Measurements from ENCODE around the gene C15orf61.

C15orf61 gene

DNA sequence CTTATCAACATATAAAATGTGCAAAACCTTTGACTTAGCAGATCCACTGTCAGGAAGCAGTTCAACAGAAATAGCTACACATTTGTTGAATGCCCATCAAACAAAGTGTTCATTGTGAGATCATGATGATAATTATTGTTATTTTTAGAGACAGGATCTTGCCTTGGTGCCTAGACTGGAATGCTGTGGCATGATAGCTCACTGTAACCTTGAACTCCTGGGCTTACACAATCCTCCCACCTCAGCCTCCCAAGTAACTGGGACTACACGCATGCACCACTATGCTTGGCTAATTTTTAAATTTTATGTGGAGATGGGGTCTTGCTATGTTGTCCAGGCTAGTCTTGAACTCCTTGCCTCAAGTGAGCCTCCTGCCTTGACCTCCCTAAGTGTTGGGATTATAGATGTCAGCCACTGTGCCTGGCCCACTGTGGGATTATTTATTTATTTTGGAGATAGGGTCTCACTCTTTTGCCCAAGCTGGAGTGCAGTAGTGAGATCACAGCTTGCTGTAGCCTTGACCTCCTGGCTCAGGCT is 30.3 kb downstream of the C15orf61 start:
- no peak for DNase-seq (ENCODE audit: low spot score)

DNA sequence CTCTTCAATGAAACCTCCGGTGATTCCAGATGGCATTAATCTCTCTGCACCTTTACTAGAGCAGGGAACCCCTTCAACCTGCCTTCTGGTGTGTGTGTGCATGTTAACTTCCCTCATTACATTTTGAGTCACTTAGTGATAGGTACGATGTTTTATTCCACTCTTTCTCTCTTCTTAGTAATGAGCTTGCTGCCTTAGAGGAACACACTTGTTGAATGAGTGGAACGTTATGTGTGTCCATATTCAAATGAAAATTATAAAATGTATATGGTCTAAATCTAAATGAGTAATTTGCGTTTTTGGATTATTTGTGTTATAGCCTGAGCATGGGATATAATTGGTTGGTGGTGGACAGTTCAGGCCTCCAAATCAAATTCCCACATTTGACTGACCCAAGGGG is 33.6 kb downstream of the C15orf61 start:
- no peak for DNase-seq (ENCODE audit: low spot score)

GRCh38 chr15:67556976-67557570 is 36.1 kb downstream of the C15orf61 start:
- DNase-seq (ENCODE audit: low spot score): no peak

- no peak for DNase-seq (ENCODE audit: low spot score)
These were observed 37.6 kb downstream of the C15orf61 start for GRCh38 chr15:67558502-67558901.

DNA sequence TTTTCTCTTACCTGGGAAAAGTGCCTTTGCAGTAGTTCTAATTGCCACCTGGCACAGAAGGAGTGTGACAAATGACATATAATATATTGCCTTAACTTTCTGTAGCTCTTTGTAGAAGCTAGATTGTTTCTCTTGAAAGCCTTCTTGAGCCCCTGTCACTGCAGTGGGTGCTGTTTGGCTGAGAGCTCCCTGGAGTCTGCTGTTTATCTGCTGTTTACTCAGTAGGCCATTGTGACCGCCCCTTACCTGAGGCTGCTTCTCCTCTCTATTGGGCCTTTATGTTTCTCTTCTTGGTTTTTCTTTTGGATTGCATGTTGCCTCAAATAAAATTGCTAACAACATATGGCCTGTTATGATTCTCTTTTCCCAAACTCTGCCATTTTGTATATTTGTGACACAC is 38.2 kb downstream of the C15orf61 start:
- DNase-seq (ENCODE audit: low spot score): no peak

GRCh38 chr15:67559576-67559975 is 38.6 kb downstream of the C15orf61 start:
- DNase-seq (ENCODE audit: low spot score): no peak

GRCh38 chr15:67560320-67560719 is 39.4 kb downstream of the C15orf61 start:
- DNase-seq (ENCODE audit: low spot score): no peak

- no peak for DNase-seq (ENCODE audit: low spot score)
These were observed 42.2 kb downstream of the C15orf61 start for GRCh38 chr15:67563092-67563491.

DNA sequence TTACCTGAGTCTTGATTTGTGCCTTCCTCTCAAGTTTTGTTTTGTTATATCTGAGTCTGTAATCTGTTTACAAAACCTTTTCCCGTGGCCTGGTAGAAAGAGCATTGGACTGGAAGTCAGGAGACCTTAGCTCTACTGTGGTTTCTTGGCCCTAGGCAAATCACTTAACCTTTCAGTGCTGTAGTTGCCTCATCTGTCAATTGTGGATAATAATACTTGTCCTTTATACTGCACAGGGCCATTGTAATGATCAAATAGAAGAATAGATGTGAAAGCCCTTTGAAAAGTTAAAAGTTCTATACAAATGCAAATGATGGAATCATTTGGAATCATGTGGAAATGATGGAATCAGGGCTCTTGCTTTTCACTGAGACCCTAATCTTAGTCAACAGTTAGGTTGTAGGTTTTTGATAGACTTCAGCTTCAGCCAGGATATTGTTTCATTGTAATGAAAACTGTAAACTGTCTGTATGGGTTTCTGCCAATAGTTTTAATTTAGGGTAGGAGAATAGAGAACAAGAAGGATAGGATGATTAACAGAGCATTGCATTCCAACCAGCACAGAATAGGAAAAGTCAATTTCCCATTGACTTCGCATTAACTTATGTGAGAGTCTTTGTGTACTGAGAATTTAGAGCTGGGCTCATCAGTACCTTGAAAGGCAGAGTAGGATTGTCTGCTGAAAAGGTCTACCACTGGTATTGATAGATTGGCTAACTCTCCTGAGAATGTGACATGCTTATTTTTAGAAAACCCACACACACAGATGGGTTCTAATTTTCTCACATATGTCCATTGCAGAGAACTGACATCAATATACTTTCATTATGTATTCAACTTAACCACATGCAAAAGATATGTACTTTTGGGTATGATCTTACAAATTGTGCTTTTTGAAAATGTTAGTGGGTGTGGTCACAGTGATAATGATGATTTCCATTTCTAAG is 43.4 kb downstream of the C15orf61 start:
- no peak for DNase-seq (ENCODE audit: low spot score)

- no peak for DNase-seq (ENCODE audit: low spot score)
These were observed 44.0 kb downstream of the C15orf61 start for GRCh38 chr15:67564968-67565345.

DNA sequence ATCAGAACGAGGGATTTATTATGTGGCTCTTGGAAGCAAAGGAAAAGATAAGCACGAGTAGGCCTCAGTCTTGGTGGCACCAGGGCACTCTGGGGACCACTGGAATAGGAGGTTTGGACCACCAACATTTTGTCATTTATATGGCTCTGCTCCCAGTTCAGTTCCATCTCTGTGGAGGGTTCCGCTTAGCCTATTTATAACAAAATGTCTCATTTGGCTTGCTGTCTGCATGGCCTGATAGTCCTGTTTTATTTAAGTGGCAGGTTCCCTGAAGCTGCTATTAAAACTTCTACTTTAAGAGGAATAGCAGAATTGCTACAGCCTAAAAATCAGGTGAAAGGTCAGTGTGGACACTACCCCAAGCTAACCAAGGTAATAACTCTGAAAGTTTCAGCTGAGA is 48.7 kb downstream of the C15orf61 start:
- DNase-seq (ENCODE audit: low spot score): no peak

DNA sequence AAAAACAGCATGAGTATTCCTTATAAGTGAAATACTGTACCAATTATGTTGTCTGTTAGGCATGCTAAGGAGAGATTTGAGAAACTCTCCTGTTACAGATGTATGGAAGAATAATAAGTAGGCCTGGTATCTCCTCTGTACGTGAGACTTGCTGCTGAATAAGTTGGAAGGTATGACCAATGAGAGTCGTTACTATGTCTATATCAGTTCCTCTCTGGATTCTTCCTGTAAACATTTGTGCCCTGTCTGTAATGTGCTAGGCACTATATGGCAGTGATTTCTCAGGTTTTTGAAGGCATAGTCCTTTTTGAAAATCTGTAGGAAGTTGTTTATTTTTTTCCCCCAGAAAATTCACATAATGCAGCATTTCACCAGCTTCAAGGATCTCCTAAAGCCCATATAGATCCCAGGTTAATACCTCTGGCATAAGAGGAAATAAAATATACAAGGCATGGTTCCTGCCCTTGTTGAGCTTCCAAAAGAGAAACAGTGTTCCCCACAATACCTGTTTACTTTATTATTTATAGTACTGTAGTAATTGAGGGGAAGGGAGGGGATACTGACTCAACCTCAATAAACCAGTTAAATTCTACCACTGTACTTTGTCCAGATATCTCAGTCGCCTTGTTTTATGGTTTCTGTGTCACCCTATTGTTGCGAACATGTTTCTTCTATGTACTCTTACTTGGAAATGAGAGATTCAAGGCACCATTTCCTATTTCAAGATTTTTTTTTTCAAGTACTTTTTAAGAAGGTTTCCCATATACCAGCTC is 50.1 kb downstream of the C15orf61 start:
- no peak for DNase-seq (ENCODE audit: low spot score)

DNA sequence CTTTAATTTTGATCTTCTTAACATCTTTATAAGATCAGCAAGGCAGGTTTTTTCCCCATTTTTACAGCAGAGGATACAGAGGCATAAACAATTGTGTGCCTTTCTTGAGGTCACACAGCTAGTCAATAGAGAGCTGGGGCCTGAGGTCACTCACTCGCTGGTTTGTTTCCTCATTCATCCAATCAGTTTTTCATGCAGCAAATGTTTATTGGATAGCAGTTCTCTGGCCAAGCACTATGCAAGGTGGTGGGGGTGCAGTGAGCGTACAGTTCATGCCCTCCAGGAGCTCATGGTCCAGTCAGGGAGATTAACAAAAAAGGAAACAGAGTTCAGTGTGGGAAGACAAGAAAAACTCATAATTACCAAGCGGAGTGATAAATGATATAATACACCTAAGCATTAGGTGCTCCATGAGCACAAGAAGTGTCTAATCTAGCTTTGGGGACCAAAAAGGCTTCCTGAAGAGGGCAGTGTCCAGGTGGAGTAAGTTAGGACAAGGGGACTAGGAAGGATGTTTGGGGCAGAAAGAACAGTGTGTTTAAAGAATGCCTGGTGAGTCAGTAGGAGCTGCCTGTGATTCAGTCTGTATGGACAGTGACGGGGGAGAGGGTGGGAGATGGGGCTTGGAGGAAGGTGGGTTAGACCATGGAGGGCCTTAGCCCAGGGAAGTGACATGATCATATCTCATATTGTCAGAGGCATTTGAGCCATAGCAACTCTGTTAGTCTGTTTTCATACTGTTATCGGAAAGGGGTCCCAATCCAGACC is 50.9 kb downstream of the C15orf61 start:
- DNase-seq (ENCODE audit: low spot score): no peak

DNA sequence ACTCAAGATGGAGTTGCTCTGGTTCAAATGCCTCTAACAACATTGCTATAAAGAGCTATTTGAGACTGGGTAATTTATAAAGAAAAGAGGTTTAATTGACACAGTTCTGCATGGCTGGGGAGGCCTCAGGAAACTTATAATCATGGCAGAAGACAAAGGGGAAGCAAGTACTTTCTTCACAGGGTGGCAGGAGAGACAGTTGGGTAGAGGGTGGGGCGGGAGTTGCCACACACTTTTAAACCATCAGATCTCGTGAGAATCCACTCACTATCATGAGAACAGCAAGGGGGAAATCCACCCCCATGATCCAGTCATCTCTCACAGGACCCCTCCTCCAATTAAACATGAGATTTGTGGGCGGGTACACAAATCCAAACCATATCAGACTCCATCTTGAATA is 52.3 kb downstream of the C15orf61 start:
- DNase-seq (ENCODE audit: low spot score): no peak

DNA sequence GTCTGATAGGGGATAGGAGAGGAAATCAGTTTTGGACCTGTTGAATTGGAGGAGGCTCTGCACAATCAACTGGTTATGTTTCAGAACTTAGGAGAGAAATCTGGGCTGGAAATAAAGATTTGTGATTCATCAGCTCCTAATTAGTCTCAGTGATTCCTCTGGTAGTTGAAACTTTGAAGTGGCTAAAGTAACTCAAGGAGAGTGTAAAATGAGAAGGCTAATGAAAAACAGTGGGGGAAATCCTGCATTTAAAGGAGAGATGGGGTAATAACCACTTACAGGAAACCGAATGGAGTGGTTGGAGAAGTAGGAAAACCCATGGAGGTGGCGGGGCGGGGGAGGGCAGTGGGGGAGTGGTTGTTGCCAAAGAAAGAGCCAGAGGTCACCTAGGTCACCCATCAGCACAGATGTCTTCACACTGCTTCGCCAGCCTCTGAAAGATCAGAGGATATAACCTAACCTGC is 54.1 kb downstream of the C15orf61 start:
- DNase-seq (ENCODE audit: low spot score): no peak

- DNase-seq (ENCODE audit: low spot score): no peak
These were observed 57.2 kb downstream of the C15orf61 start for GRCh38 chr15:67578020-67578600.

DNA sequence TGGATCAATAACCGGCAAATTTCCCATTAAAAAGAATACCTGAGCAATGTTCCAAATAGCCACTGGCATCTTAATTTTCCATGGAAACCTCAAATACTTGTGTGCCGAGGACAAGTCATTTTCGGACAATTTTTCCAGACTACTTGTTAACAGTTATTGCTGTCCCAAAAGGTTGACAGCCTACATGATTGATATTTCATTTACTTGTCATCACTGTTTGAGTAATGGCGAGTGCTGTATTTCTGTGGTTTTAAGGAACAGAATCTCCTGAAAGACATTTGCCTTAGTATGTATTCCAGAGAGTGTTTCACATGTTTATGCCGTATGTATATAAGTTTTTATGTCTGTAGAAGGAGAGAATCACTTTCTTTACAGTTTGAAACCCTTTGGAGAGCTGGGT is 58.2 kb downstream of the C15orf61 start:
- no peak for DNase-seq (ENCODE audit: low spot score)

All from CD4-positive, alpha-beta T cell treated with Interleukin-2 at 100 ng/mL for 4 hours (primary cell).